ENCODE measurements around the gene ZBTB7C. TPM values are rescaled to one million over a fixed set of nuclear protein-coding genes. Genes with fewer than 3 reads are reported as not detected.

Gene ZBTB7C
- total and polyA plus RNA-seq, 2 of the 8 experiments (the other 6 are each of a cell fraction or from before 2014, with no cell fraction given): 0.15 to 0.45 TPM

GRCh38 chr18:48076461-48076860, 332.7 kb downstream of the ZBTB7C start:
- Histone ChIP-seq H3K4me1 (replicated peaks in 1 of 4; ENCODE audit: control insufficient read depth in 3 of 4, insufficient read depth in 4 of 4, low read length in 3 of 4) (peaks cover 0 to 21% (median 9%) of the 10 kb centered on the region in 4 experiments; a peak in 6 of 7 replicates), H3K9me3 (ENCODE audit: insufficient read depth in 2 of 2, low read depth in 1 of 2, low read length in 1 of 2) (no peaks in the 10 kb centered on the region), H3K14ac (ENCODE audit: insufficient read length) (no peak overlapping the region), H4K91ac (replicated peaks; ENCODE audit: insufficient read length, low read length) (no peak overlapping the region), H3K4ac (replicated peaks; ENCODE audit: insufficient read length, low read depth, low read length) (no peak overlapping the region), H3K23ac (ENCODE audit: insufficient read length) (no peak overlapping the region), H2BK12ac (ENCODE audit: low read depth, low read length) (no peak overlapping the region), H2BK20ac (ENCODE audit: low read length) (no peak overlapping the region), H2AK5ac (ENCODE audit: low read depth, low read length) (no peak overlapping the region), H2BK15ac (ENCODE audit: low read length) (no peak overlapping the region; the same call in 1 of the 2 replicates), H4K5ac (ENCODE audit: insufficient read length, low read depth, low read length) (no peak overlapping the region), H3K18ac (ENCODE audit: extremely low read depth, low read length) (no peak overlapping the region), H3K27ac (ENCODE audit: low read depth, low read length) (no peak overlapping the region), H4K8ac (ENCODE audit: extremely low read depth, insufficient read depth, low read length) (no peak overlapping the region), H2BK120ac (replicated peaks; ENCODE audit: low read depth, low read length) (no peak overlapping the region), H3K56ac (replicated peaks; ENCODE audit: insufficient read length, low read depth, low read length) (no peak overlapping the region), H3K4me3 (ENCODE audit: extremely low read depth in 1 of 4, insufficient read depth in 2 of 4, low read depth in 3 of 4, low read length in 4 of 4) (no peak overlapping the region), H3K79me1 (ENCODE audit: low read depth, low read length) (no peaks in the 10 kb centered on the region), H3K23me2 (ENCODE audit: low read depth, low read length) (no peaks in the 10 kb centered on the region), H3K27me3 (replicated peaks in 1 of 4; ENCODE audit: control insufficient read depth in 3 of 4, extremely low read depth in 1 of 4, insufficient read depth in 3 of 4, low read length in 3 of 4) (no peaks in the 10 kb centered on the region; a peak in 1 of 7 replicates), H2BK5ac (ENCODE audit: low read depth, low read length) (no peak overlapping the region), H3K79me2 (ENCODE audit: control insufficient read depth in 1 of 2, insufficient read depth in 2 of 2, low read length in 2 of 2) (no peaks in the 10 kb centered on the region), H3K36me3 (ENCODE audit: control insufficient read depth in 2 of 4, insufficient read depth in 4 of 4, low read length in 3 of 4) (no peaks in the 10 kb centered on the region), H4K20me1 (replicated peaks in 1 of 2; ENCODE audit: control insufficient read depth in 1 of 2, insufficient read depth in 2 of 2, low read length in 2 of 2) (no peaks in the 10 kb centered on the region), H3K9ac (replicated peaks in 1 of 4; ENCODE audit: extremely low read depth in 1 of 4, low read depth in 3 of 4, low read length in 3 of 4) (no peak overlapping the region), H2AFZ (ENCODE audit: low read length) (no peak overlapping the region), H3K4me2 (ENCODE audit: insufficient read depth in 1 of 2, low read depth in 2 of 2, low read length in 2 of 2) (no peak overlapping the region)
- WGBS, 2 experiments (ENCODE audit: extremely low coverage in 1 of 2, insufficient coverage in 1 of 2, insufficient read length in 1 of 2, insufficient replicate concordance in 2 of 2, low coverage in 1 of 2, low lambda C conversion rate in 2 of 2, missing lambda C conversion rate in 1 of 2): 65% methylated on average over 2 of the region's 2 CpGs; no CpG with 5 or more reads in 1 of the 2 experiments
- ChIA-PET CTCF (ENCODE audit: partially characterized antibody) (interaction anchor here (1.0 kb wide), 1 partner anchor 18 kb away, joined by 3 read pairs; no protein-coding TSS in a partner anchor), POLR2A (ENCODE audit: partially characterized antibody) (no interaction called here)
- TF ChIP-seq SP4 (IDR thresholded peaks at IDR 0.05; ENCODE audit: low read length): no peak
- no peak for TF ChIP-seq CHD1 (IDR thresholded peaks at IDR 0.05; ENCODE audit: low read depth, low read length)
- TF ChIP-seq EP300 (IDR thresholded peaks at IDR 0.05; ENCODE audit: borderline replicate concordance in 1 of 2, low read depth in 2 of 2, low read length in 2 of 2): no peak
- TF ChIP-seq CTCF (IDR thresholded peaks at IDR 0.05; ENCODE audit: control extremely low read depth in 1 of 3, insufficient read depth in 1 of 3, low read depth in 1 of 3, low read length in 3 of 3): no peak
- no peak for FAIRE-seq
- DNase-seq (ENCODE audit: low read depth in 1 of 2, low spot score in 2 of 2): no peak
